ENCODE measurements around the gene COL4A6. TPM values are rescaled to one million over a fixed set of nuclear protein-coding genes. Genes with fewer than 3 reads are reported as not detected.

Gene COL4A6
- total RNA-seq, 1 experiment from 2014 or later: not detected

DNA sequence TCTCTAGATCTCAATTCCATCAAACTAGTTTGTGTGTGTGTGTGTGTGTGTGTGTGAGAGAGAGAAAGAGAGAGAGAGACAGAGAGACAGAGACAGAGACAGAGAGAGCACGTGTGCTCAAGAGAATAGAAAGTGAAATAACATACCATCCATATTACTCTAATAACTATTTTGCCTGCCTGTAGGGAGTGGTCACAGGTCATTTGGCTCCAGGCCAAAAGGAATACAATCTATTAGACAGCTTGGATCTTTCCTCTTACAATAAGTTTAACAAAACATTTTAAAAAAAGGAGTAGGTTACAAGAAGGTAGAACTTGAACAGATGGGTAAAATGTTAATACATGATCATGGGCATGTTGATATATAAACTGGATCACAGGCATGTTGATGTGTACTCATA is 76.2 kb downstream of the COL4A6 start:
- no peak overlapping the region for H3K4me3 ChIP-seq (ENCODE audit: low read length)
- H3K4me2 ChIP-seq (ENCODE audit: low read depth, low read length, poor library complexity, severe bottlenecking): no peak overlapping the region
- no peaks in the 10 kb centered on the region for H3K4me1 ChIP-seq (ENCODE audit: low read length)
- H3K9me2 ChIP-seq (replicated peaks; ENCODE audit: insufficient read depth, low read length): no peaks in the 10 kb centered on the region
- no peak overlapping the region for H3K9ac ChIP-seq (ENCODE audit: low read length)
- H2AFZ ChIP-seq (ENCODE audit: low read length): no peak overlapping the region
- H3K27ac ChIP-seq (ENCODE audit: low read length): no peak overlapping the region
- H3K36me3 ChIP-seq (ENCODE audit: insufficient read depth, low read length): no peaks in the 10 kb centered on the region
- no peak for DNase-seq
- no peaks in the 10 kb centered on the region for H3K27me3 ChIP-seq (ENCODE audit: low read length)
- H3K79me2 ChIP-seq (ENCODE audit: low read length): no peaks in the 10 kb centered on the region
- H4K20me1 ChIP-seq (ENCODE audit: insufficient read depth, low read depth, low read length): no peaks in the 10 kb centered on the region
- no peaks in the 10 kb centered on the region for H3K9me3 ChIP-seq (ENCODE audit: low read length)

DNA sequence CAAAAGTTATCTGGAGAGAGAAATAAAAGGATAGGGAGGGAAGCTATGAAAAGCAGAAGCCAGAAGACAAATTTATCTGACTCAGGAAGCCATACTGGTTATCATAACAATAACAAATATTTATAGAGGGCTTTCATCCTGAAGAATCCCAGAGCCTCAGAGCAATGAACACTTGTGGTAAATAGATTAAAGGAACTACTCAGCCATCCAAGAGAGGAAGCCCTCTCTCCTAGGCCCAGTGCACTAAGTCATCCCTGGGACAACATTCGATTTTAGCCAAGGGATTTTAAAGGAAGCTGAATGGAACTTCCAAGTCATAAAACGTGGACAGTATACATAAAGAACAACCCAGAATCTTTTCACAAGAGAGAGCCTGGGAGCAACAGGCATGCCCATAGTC is 76.9 kb downstream of the COL4A6 start:
- Histone ChIP-seq H3K4me3 (ENCODE audit: low read length) (no peak overlapping the region), H3K27me3 (ENCODE audit: low read length) (no peaks in the 10 kb centered on the region), H4K20me1 (ENCODE audit: insufficient read depth, low read depth, low read length) (no peaks in the 10 kb centered on the region), H3K9me3 (ENCODE audit: low read length) (no peaks in the 10 kb centered on the region), H3K36me3 (ENCODE audit: insufficient read depth, low read length) (no peaks in the 10 kb centered on the region), H3K9ac (ENCODE audit: low read length) (no peak overlapping the region), H3K4me2 (ENCODE audit: low read depth, low read length, poor library complexity, severe bottlenecking) (no peak overlapping the region), H3K4me1 (ENCODE audit: low read length) (no peaks in the 10 kb centered on the region), H3K79me2 (ENCODE audit: low read length) (no peaks in the 10 kb centered on the region), H2AFZ (ENCODE audit: low read length) (no peak overlapping the region), H3K27ac (ENCODE audit: low read length) (no peak overlapping the region), H3K9me2 (replicated peaks; ENCODE audit: insufficient read depth, low read length) (no peaks in the 10 kb centered on the region)
- no peak for DNase-seq

- H3K27me3 ChIP-seq (ENCODE audit: low read length): no peaks in the 10 kb centered on the region
- H3K36me3 ChIP-seq (ENCODE audit: insufficient read depth, low read length): no peaks in the 10 kb centered on the region
- no peak overlapping the region for H3K4me2 ChIP-seq (ENCODE audit: low read depth, low read length, poor library complexity, severe bottlenecking)
- no peaks in the 10 kb centered on the region for H3K9me3 ChIP-seq (ENCODE audit: low read length)
- H3K4me3 ChIP-seq (ENCODE audit: low read length): no peak overlapping the region
- no peak overlapping the region for H2AFZ ChIP-seq (ENCODE audit: low read length)
- H3K79me2 ChIP-seq (ENCODE audit: low read length): no peaks in the 10 kb centered on the region
- DNase-seq: no peak
- no peaks in the 10 kb centered on the region for H3K9me2 ChIP-seq (replicated peaks; ENCODE audit: insufficient read depth, low read length)
- H3K27ac ChIP-seq (ENCODE audit: low read length): no peak overlapping the region
- H3K9ac ChIP-seq (ENCODE audit: low read length): no peak overlapping the region
- no peaks in the 10 kb centered on the region for H3K4me1 ChIP-seq (ENCODE audit: low read length)
- H4K20me1 ChIP-seq (ENCODE audit: insufficient read depth, low read depth, low read length): no peaks in the 10 kb centered on the region
These were observed 78.2 kb downstream of the COL4A6 start for GRCh38 chrX:108359806-108360602.

- no peak for DNase-seq
- H3K9me3 ChIP-seq (ENCODE audit: low read length): no peaks in the 10 kb centered on the region
These were observed 84.8 kb downstream of the COL4A6 start for GRCh38 chrX:108353452-108353851.

GRCh38 chrX:108349210-108349609 is 89.0 kb downstream of the COL4A6 start:
- Histone ChIP-seq H2AFZ (ENCODE audit: low read length) (no peak overlapping the region), H3K36me3 (ENCODE audit: insufficient read depth, low read length) (no peaks in the 10 kb centered on the region), H3K27ac (ENCODE audit: low read length) (no peak overlapping the region), H3K9me3 (ENCODE audit: low read length) (no peaks in the 10 kb centered on the region), H3K9me2 (replicated peaks; ENCODE audit: insufficient read depth, low read length) (no peaks in the 10 kb centered on the region), H3K27me3 (ENCODE audit: low read length) (no peaks in the 10 kb centered on the region), H4K20me1 (ENCODE audit: insufficient read depth, low read depth, low read length) (no peaks in the 10 kb centered on the region), H3K4me1 (ENCODE audit: low read length) (no peaks in the 10 kb centered on the region), H3K9ac (ENCODE audit: low read length) (no peak overlapping the region), H3K79me2 (ENCODE audit: low read length) (no peaks in the 10 kb centered on the region), H3K4me2 (ENCODE audit: low read depth, low read length, poor library complexity, severe bottlenecking) (no peak overlapping the region), H3K4me3 (ENCODE audit: low read length) (no peak overlapping the region)
- DNase-seq: no peak

More at GRCh38 chrX:108353452-108353851, 84.8 kb downstream of the COL4A6 start:
- H3K4me1 ChIP-seq (ENCODE audit: low read length): no peaks in the 10 kb centered on the region
- no peak overlapping the region for H3K9ac ChIP-seq (ENCODE audit: low read length)
- H3K79me2 ChIP-seq (ENCODE audit: low read length): no peaks in the 10 kb centered on the region
- H3K27ac ChIP-seq (ENCODE audit: low read length): no peak overlapping the region
- H3K36me3 ChIP-seq (ENCODE audit: insufficient read depth, low read length): no peaks in the 10 kb centered on the region
- H3K4me3 ChIP-seq (ENCODE audit: low read length): no peak overlapping the region
- no peak overlapping the region for H2AFZ ChIP-seq (ENCODE audit: low read length)
- H3K9me2 ChIP-seq (replicated peaks; ENCODE audit: insufficient read depth, low read length): no peaks in the 10 kb centered on the region
- no peak overlapping the region for H3K4me2 ChIP-seq (ENCODE audit: low read depth, low read length, poor library complexity, severe bottlenecking)
- no peaks in the 10 kb centered on the region for H4K20me1 ChIP-seq (ENCODE audit: insufficient read depth, low read depth, low read length)
- no peaks in the 10 kb centered on the region for H3K27me3 ChIP-seq (ENCODE audit: low read length)

- DNase-seq: no peak
- Histone ChIP-seq H4K20me1 (ENCODE audit: insufficient read depth, low read depth, low read length) (no peaks in the 10 kb centered on the region), H3K27ac (ENCODE audit: low read length) (no peak overlapping the region), H3K79me2 (ENCODE audit: low read length) (no peaks in the 10 kb centered on the region), H3K9me3 (ENCODE audit: low read length) (no peaks in the 10 kb centered on the region), H3K9ac (ENCODE audit: low read length) (no peak overlapping the region), H2AFZ (ENCODE audit: low read length) (no peak overlapping the region), H3K4me3 (ENCODE audit: low read length) (no peak overlapping the region), H3K9me2 (replicated peaks; ENCODE audit: insufficient read depth, low read length) (no peaks in the 10 kb centered on the region), H3K4me1 (ENCODE audit: low read length) (no peaks in the 10 kb centered on the region), H3K36me3 (ENCODE audit: insufficient read depth, low read length) (no peaks in the 10 kb centered on the region), H3K27me3 (ENCODE audit: low read length) (no peaks in the 10 kb centered on the region), H3K4me2 (ENCODE audit: low read depth, low read length, poor library complexity, severe bottlenecking) (no peak overlapping the region)
These were observed 89.7 kb downstream of the COL4A6 start for GRCh38 chrX:108348525-108348924.

- Histone ChIP-seq H3K9me2 (replicated peaks; ENCODE audit: insufficient read depth, low read length) (no peaks in the 10 kb centered on the region), H3K4me2 (ENCODE audit: low read depth, low read length, poor library complexity, severe bottlenecking) (no peak overlapping the region), H3K36me3 (ENCODE audit: insufficient read depth, low read length) (no peaks in the 10 kb centered on the region), H4K20me1 (ENCODE audit: insufficient read depth, low read depth, low read length) (no peaks in the 10 kb centered on the region), H2AFZ (ENCODE audit: low read length) (no peak overlapping the region), H3K79me2 (ENCODE audit: low read length) (no peaks in the 10 kb centered on the region), H3K27ac (ENCODE audit: low read length) (no peak overlapping the region), H3K9me3 (ENCODE audit: low read length) (no peaks in the 10 kb centered on the region), H3K4me1 (ENCODE audit: low read length) (no peaks in the 10 kb centered on the region), H3K9ac (ENCODE audit: low read length) (no peak overlapping the region), H3K27me3 (ENCODE audit: low read length) (no peaks in the 10 kb centered on the region), H3K4me3 (ENCODE audit: low read length) (no peak overlapping the region)
- no peak for DNase-seq
These were observed 90.4 kb downstream of the COL4A6 start for GRCh38 chrX:108347800-108348199.

DNA sequence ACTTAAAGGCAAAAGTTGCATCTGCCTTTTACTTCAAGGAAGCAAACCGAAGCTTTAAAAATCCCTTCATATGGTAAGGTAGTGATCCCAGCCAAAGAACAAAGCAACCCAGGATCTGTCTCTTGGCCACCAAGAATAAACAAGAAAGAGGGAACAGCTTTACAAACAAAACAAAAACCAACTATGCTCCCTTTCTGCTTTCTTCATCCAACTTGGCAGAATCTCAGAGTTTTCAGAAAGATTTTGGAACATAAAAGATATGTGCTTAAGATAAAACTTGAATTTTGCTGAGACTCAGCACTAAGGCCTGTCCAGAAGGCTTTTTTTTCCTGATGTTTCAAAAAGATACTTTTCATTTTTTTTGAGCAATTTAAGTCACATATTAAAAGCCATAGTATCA is 94.0 kb downstream of the COL4A6 start:
- Histone ChIP-seq H3K9ac (ENCODE audit: low read length) (no peak overlapping the region), H2AFZ (ENCODE audit: low read length) (no peak overlapping the region), H3K27me3 (ENCODE audit: low read length) (no peaks in the 10 kb centered on the region), H3K9me3 (ENCODE audit: low read length) (no peaks in the 10 kb centered on the region), H3K4me3 (ENCODE audit: low read length) (no peak overlapping the region), H3K9me2 (replicated peaks; ENCODE audit: insufficient read depth, low read length) (no peaks in the 10 kb centered on the region; the same call in 1 of the 2 replicates), H3K79me2 (ENCODE audit: low read length) (no peaks in the 10 kb centered on the region), H3K4me2 (ENCODE audit: low read depth, low read length, poor library complexity, severe bottlenecking) (no peak overlapping the region), H3K36me3 (ENCODE audit: insufficient read depth, low read length) (no peaks in the 10 kb centered on the region), H4K20me1 (ENCODE audit: insufficient read depth, low read depth, low read length) (no peaks in the 10 kb centered on the region), H3K27ac (ENCODE audit: low read length) (no peak overlapping the region), H3K4me1 (ENCODE audit: low read length) (no peaks in the 10 kb centered on the region)
- no peak for DNase-seq
